Right lobe of liver (tissue), 6 donors: ENCODE results near the gene HLA-DMA. TPM values are rescaled to one million over a fixed set of nuclear protein-coding genes. Genes with fewer than 3 reads are reported as not detected.

Experiments used
- ATAC-seq, 4 donors: fragments of 200-7000 bp; cut with Tn5 transposase; one replicate each; pipeline ENCODE4 v1.9.1; 2020; ENCODE audit warnings: mild to moderate bottlenecking in 4 of 4, moderate library complexity in 4 of 4
- DNase-seq, 3 donors: peaks; one replicate each; pipeline ENCODE4 v3.0.0-alpha.2; 2020
- H3K27ac ChIP-seq, 3 donors: fragments of 200-600 bp; one replicate each; pipeline ENCODE4 v1.8.0; 2022
- H3K27me3 ChIP-seq, 2 donors: fragments of 200-600 bp; one replicate each; pipeline ENCODE4 v1.8.0; 2022
- H3K36me3 ChIP-seq, 4 donors: fragments of 200-600 bp; sonication (generic) in 1 of 4; one replicate each; pipeline versions ENCODE4 v1.5.1 to v1.8.0; 2017 to 2022; ENCODE audit warnings: control low read depth in 1 of 4
- H3K4me1 ChIP-seq, 4 donors: fragments of 200-600 bp; sonication (generic) in 1 of 4; one replicate each; pipeline versions ENCODE4 v1.5.1 to v1.8.0; 2017 to 2022; ENCODE audit warnings: control low read depth in 1 of 4
- H3K4me3 ChIP-seq, 3 donors: fragments of 200-600 bp; one replicate each; pipeline ENCODE4 v1.8.0; 2022
- H3K9me3 ChIP-seq, 4 donors: fragments of 200-600 bp; sonication (generic) in 1 of 4; one replicate each; pipeline versions ENCODE4 v1.5.1 to v1.8.0; 2017 to 2022; ENCODE audit warnings: control low read depth in 1 of 4
- CTCF ChIP-seq, 4 donors: fragments of 200-600 bp in 3 of 4; fragments of 450-650 bp in 1 of 4; IDR thresholded peaks; one replicate each; pipeline versions ENCODE4 v1.5.1 to v1.8.0; 2016 to 2022; ENCODE audit warnings: antibody characterized with exemption in 4 of 4, mild to moderate bottlenecking in 2 of 4
- POLR2A ChIP-seq: fragments of 450-650 bp; IDR thresholded peaks from one replicate; pipeline ENCODE4 v1.6.1; 2017; ENCODE audit warnings: antibody characterized with exemption, mild to moderate bottlenecking
- WGBS: methylation state at CpG from one replicate; pipeline ENCODE4 v1.1.6; 2018; ENCODE audit warnings: low coverage, low lambda C conversion rate; ENCODE audit not compliant: insufficient coverage; ENCODE audit errors: missing lambda C conversion rate; 5-methylcytosine and 5-hydroxymethylcytosine counted together
- intact Hi-C, 2 donors: fragments of 100-400 bp; cut with DNase I; formaldehyde crosslinking; loops; one replicate each; pipeline versions ENCODE4 v1.11.2 to v1.14.1; 2022
- total RNA-seq, 6 experiments: library from RNA; depleted of rRNA in 2 of 6; stranded (reverse); fragments of >200 nt in 2 of 6; fragmentation: NEBNext Ultra II Directional in 3 of 6; extraction: Animal tissue kit (Norgen Biotek cat#: 25700) in 3 of 6; gene quantifications; one replicate each; pipeline versions ENCODE4 v1.1.0 to v1.2.4, GENCODE V29; 2016 to 2023
- donor health status: DM: no; HTN: yes; CAD: no.
- donor health status: DM: no; HTN: no; CAD: no.
- donor health status: DM: no; HTN: no; CAD: no.
- donor health status: DM: no; HTN: yes; CAD: no.
- donor health status: DM: no; HTN: yes; CAD: no.

Gene HLA-DMA
- total RNA-seq, 6 experiments from 2014 or later = 6.9 to 26.2 (median 10.7) TPM

- DNase-seq (no peak), ATAC-seq (no peak)
- no peak overlapping the region for H3K4me3 ChIP-seq
- peaks cover 46 to 69% (median 56%) of the 10 kb centered on the region in 4 donors for H3K36me3 ChIP-seq
- H3K27me3 ChIP-seq = no peaks in the 10 kb centered on the region
- H3K4me1 ChIP-seq = peaks cover 0 to 57% (median 24%) of the 10 kb centered on the region in 4 donors
- WGBS = 62% methylated on average over 11 of the region's 11 CpGs
- no peaks in the 10 kb centered on the region for H3K9me3 ChIP-seq
- intact Hi-C loops = no loop called here
- no peak overlapping the region for H3K27ac ChIP-seq
- TF ChIP-seq POLR2A = no peak
- TF ChIP-seq CTCF (IDR thresholded peaks at IDR 0.05) = no peak
Measured at GRCh38 chr6:32980488-32981038, 27.7 kb upstream of the HLA-DMA start.

GRCh38 chr6:32979720-32980487 lies 27.0 kb upstream of the HLA-DMA start:
- ATAC-seq = no peak

GRCh38 chr6:32977953-32978324 lies 25.0 kb upstream of the HLA-DMA start:
- Histone ChIP-seq H3K27me3 (no peaks in the 10 kb centered on the region), H3K4me1 (peaks cover 0 to 64% (median 23%) of the 10 kb centered on the region in 4 donors), H3K4me3 (no peak overlapping the region), H3K9me3 (no peaks in the 10 kb centered on the region), H3K27ac (peak overlapping the region in 2 of 3 donors; percentile 45 to 57), H3K36me3 (peaks cover 46 to 84% (median 66%) of the 10 kb centered on the region in 4 donors)
- ATAC-seq (peak in 3 of 4 donors; percentile 28 to 38 (median 32)), DNase-seq (no peak)
- 26% methylated on average over 7 of the region's 7 CpGs for WGBS
- intact Hi-C loops = no loop called here
- TF ChIP-seq CTCF (IDR thresholded peaks at IDR 0.05) (no peak), POLR2A (no peak)

More at GRCh38 chr6:32979720-32980487, 27.0 kb upstream of the HLA-DMA start:
- 84% methylated on average over 12 of the region's 12 CpGs for WGBS
- H3K9me3 ChIP-seq = no peaks in the 10 kb centered on the region
- peaks cover 46 to 74% (median 59%) of the 10 kb centered on the region in 4 donors for H3K36me3 ChIP-seq
- no peak overlapping the region for H3K27ac ChIP-seq
- H3K27me3 ChIP-seq = no peaks in the 10 kb centered on the region
- no peak for DNase-seq
- H3K4me1 ChIP-seq = peaks cover 0 to 61% (median 24%) of the 10 kb centered on the region in 4 donors
- H3K4me3 ChIP-seq = no peak overlapping the region
- TF ChIP-seq CTCF (IDR thresholded peaks at IDR 0.05) = no peak
- TF ChIP-seq POLR2A = peak; percentile 18
- intact Hi-C loops = no loop called here

GRCh38 chr6:32977272-32977952 lies 24.5 kb upstream of the HLA-DMA start:
- Histone ChIP-seq H3K27me3 (no peaks in the 10 kb centered on the region), H3K9me3 (no peaks in the 10 kb centered on the region), H3K4me1 (peaks cover 0 to 64% (median 23%) of the 10 kb centered on the region in 4 donors), H3K4me3 (peak overlapping the region in 1 of 3 donors; percentile 6), H3K36me3 (peaks cover 46 to 86% (median 69%) of the 10 kb centered on the region in 4 donors), H3K27ac (peak overlapping the region in 2 of 3 donors; percentile 45 to 57)
- intact Hi-C loops = no loop called here
- TF ChIP-seq CTCF (IDR thresholded peaks at IDR 0.05) (no peak), POLR2A (no peak)
- ATAC-seq (no peak), DNase-seq (no peak)
- WGBS = 52% methylated on average over 10 of the region's 10 CpGs
